HG03521 (cell line): ENCODE measurements around the gene PTPRK.

Experiments
- ATAC-seq: cut with Tn5 transposase; IDR thresholded peaks from one replicate; pipeline ENCODE4 v1.9.1; 2021; ENCODE audit warnings: mild to moderate bottlenecking, moderate library complexity; ENCODE audit not compliant: unreplicated experiment

PTPRK gene

DNA sequence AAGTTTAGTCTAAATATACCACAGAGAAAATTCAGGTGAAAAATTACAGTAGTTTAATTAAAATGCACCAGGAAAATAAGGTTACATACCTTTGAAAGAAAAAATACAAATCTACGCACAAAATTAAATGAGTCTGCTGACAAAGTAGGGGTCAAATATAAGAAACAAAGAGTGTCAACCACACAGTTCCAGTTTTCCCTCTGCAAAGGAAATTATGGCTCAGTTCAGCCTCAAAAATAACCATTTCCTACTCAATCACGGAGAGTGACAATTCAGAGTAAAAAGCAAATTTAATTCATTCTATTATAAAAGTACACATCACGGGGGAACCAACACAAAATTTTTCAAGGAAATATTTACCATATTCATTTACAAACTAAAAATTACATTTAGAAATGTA is 124.8 kb downstream of the PTPRK start:
- ATAC-seq, result no peak

- no peak for ATAC-seq
Measured at GRCh38 chr6:128395188-128395587, 125.2 kb downstream of the PTPRK start.

GRCh38 chr6:128394167-128394566 is 126.2 kb downstream of the PTPRK start:
- ATAC-seq, result no peak

DNA sequence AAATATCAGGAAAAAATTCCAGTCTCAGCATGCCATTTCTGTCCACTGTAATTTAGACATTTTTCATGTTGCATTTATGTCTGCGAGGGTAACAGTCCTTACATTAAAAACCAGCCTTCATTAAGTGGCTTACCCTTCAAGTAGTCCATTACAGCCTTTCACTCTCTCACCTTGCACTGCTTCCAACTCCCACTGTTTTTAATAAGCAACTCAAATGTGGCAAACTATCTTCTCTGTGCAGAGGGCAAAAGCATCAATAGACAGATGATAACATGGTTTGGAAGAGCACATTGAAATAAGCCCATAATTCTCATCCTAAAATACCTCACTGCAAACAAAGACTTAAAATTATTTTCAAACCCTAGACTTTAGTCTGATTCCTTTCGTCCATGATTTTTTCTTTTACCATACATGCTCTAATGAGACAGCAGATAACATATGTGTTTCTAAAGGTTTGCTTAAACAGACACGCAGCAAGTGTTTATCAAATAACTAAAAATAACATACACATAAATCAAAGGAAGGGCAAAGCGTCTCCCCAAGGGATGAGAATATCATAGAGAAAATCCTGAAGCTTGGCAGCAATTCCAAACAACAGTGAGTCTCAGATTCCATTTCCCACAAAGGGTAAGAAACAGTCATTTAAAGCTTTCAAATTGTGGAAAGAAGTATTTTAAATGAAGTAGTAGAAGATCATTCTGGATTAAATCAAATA is 130.4 kb downstream of the PTPRK start:
- no peak for ATAC-seq

DNA sequence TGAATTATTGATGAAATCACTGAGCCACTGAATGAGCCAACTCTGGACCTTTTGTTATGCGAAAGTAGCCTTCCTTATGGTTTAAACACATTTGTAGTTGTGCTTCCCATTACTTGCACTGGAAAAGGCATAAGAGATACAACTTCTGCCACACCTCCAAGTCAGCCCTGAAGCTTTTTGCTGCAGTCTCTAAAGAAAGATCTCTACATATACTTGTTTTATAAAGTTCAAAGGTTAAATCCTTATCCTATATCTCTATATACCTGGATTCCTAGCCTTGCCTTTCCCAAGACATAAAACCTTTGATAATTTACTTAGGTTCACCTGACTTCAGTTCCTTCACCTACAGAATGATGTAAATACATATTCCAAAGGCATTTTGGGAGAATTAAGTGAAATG is 132.0 kb downstream of the PTPRK start:
- no peak for ATAC-seq

DNA sequence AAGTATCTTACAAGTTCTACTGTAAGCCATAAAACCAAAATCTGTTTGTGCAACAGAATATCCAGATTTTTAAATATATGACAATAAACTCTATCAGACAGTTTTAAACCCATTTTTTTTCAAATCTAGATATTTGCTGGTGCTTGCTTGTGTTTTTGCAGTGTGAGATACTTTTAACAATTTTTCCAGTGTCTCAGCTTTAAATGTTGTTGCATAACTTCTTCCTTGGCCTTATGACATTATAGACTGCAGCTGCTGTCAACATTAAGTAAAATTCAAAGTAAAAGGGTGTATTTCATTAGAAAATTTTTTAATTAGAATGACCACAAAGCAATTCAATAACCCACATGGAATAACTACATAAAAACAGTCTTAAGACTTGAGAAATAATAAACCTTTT is 139.5 kb downstream of the PTPRK start:
- ATAC-seq, result no peak

DNA sequence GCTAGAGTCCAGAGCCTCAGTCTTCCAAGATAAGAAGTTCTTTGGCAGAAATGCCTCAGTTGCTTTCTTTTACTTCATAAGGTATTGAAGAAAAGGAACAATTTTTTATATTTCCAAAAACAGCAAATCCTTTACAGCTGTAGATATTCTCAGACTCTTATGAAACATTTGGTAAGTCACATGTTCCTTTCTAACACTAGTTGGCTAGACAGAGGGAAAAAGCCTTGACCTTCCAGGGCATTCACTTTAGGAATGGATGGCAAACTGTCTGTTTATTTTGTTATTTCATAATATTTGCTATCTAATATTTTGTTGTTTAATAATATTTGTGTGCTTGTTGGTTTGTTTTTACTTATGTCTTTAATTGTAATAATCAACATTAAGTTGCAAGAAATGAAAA is 140.8 kb downstream of the PTPRK start:
- no peak for ATAC-seq

DNA sequence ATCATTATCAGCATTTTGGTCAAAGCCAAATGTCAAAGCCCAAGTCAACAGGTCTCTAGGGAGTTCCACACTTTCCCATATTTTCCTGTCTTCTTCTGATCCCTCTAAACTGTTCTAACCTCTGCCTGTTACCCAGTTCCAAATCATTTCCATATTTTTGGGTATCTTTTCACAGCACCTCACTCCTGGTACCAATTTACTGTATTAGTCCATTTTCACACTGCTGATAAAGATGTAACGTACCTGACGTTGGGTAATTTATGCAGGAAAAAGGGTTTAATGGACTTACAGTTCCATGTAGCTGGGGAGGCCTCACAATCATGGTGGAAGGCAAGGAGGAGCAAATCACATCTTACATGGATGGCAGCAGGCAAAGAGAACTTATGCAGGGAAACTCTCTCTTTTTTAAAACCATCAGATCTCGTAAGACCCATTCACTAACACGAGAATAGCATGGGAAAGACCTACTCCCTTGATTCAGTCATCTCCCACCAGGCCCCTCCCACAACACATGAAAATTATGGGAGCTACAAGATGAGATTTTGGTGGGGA is 143.4 kb downstream of the PTPRK start:
- no peak for ATAC-seq

- no peak for ATAC-seq
Measured at GRCh38 chr6:128371136-128371535, 149.3 kb downstream of the PTPRK start.

- no peak for ATAC-seq
Measured at GRCh38 chr6:128370072-128370471, 150.3 kb downstream of the PTPRK start.

GRCh38 chr6:128368213-128368944 is 152.0 kb downstream of the PTPRK start:
- no peak for ATAC-seq

DNA sequence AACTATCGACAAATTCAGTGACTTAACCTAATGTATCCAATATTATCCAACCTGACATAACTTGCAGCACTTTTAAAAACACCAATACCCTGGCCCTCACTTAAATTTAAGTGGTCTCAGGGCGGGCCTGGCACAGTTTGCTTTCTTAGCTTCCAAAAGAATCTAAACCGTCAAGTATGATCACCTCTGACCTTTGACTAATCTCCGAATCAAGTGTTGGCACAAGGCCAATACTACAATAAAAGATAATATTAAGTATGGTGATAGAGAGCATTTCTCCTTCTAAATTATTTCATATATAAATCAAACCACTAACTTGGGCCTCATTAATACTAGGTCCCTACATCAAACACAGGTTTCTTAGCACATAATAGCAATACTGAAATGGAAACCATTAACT is 153.0 kb downstream of the PTPRK start:
- no peak for ATAC-seq

- ATAC-seq, result no peak
Measured at GRCh38 chr6:128365520-128366160, 154.8 kb downstream of the PTPRK start.

DNA sequence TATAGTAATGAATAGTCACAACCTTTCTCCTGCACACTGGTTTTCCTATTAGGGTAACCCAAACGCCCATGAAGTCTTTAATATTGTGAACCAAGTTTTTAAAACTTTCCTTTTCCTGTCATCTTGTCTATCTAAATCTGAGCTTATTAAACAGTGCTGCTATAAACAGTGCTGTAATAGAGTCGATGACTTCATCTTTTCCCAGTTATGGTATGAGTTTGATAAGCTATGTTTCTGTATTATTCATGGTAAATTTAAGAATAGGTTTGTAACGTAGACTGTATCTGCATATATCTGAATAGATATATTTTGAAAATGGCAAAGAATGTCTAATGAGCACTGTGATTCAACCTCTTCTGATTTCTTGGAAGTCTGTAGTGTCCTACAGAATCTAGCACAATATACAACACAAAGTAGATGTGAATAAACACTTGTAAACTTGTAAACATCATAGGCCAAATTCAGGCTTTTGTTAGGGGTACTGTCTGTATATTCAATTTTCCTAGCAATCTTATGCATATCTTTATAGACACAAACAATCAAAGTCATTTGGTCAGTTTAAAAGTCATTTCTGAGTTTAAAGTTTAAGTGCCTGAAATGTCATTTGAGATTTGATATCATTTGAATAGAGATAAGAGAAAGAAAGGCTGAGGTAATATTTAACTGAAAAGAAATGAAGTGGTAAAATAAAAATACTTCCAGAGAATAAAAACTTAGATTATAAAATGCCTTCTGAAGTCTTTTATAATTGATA is 155.5 kb downstream of the PTPRK start:
- ATAC-seq, result no peak

DNA sequence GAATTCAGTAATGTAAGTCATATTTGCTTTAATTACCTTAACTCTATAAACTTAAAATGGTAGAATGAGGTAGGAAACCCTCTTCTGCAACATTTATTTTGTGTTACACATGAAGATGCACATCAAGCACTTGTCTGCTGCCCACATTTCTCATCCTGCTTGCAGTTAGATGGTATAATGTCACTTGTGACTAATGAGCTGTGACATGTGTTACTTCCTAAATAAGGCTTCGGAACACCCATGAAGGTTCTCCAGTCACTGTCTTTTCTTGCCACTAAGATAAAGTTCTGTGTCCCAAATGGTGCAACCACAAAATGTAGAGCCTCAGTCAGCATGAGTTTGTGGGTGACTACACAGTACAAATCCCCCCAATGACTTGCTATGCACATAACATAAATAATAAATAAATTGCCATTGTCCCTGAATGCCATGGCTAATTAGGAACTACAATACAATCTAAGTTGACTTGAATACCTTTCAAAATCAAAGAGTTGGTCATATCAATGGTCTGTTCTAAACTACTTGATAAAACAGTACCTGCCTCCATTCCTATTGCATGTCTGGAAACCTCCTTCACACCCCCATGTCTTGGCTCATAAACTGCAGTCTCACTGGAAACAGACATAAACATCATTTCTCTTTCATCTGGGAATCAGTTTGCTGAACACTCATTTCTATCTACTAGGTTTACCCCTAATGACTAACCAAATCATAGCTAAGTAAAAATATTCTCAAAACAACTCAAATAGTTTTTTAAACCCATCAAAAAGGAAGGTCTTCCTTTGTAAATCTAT is 157.2 kb downstream of the PTPRK start:
- ATAC-seq, result no peak

DNA sequence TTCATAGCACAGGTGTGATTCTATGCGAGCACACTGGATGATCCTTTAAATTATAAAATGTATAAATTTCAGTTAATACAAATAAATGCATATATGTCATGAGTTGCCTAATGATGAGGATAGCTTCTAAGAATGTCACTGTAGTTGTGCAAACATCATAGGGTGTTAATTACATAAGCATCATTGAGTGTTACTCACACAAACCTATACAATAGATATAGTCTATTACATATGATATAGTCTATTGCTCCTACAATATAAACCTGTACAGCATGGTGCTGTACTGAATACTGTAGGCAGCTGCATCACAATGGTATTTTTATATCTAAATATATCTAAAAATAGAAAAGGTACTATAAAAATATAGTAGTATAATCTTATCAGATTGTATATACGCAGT is 159.0 kb downstream of the PTPRK start:
- no peak for ATAC-seq

DNA sequence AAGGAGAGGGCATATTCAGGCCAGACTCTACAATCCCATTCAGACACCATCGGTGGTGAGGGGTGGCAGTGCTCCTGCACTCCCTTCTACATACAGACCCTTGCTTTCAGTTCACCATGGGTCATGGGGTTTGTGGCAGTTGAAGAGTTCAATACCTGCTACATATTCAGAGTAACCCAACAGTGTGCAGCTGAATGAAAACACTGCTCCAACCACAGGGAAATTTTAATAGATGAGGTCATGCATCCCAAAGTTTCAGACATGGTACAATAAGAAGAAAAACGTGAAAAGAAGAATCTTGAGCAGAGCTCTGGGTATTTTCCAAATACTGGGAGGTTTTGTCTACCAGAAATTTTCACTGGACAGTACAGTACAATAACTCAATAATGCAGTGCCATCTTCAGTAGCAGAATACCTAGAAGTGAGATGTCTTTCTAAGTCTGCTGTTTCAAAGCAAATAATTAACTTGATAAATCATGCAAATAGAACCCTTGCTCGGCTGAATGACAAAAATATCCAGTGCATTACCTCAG is 162.1 kb downstream of the PTPRK start:
- no peak for ATAC-seq

GRCh38 chr6:128357392-128358130 is 162.8 kb downstream of the PTPRK start:
- no peak for ATAC-seq

DNA sequence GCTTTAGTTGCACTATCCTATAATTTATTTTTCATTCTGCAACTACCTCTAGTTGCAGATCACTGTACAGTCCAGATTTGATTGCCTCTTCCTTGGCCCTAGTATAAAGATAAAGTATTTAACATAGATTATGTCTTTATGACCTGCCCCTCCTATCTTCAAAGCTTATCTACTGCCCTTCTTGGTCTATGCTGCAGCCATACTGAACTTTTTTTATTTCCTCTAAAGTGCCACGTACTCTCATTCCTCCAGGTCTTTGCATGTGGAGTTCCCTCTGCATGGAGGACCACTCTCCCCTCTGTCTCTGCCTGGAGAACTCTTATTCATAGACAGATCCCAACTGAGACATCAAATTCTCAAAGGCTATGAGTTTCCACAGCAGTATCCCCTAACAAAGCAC is 168.0 kb downstream of the PTPRK start:
- ATAC-seq, result no peak

GRCh38 chr6:128351255-128351514 is 169.2 kb downstream of the PTPRK start:
- no peak for ATAC-seq
